ENCODE measurements around the gene CNN2. TPM values are rescaled to one million over a fixed set of nuclear protein-coding genes. Genes with fewer than 3 reads are reported as not detected.

Gene CNN2
- total RNA-seq, 4 donors from 2014 or later: 71.2 to 86.5 (median 79.7) TPM

- no peak for TF ChIP-seq CTCF (IDR thresholded peaks at IDR 0.05)
- no peak for TF ChIP-seq POLR2A (IDR thresholded peaks at IDR 0.05)
- DNase-seq (ENCODE audit: low spot score in 2 of 2): no peak
- H3K4me3 ChIP-seq (ENCODE audit: low read depth, poor library complexity, severe bottlenecking): no peak overlapping the region
- intact Hi-C loops (cut with DNase I; ENCODE audit: low total_unique reads): no loop called here
- 71 to 73% methylated on average over 12 to 22 of the region's 22 CpGs for WGBS, 2 donors
Measured at GRCh38 chr19:1037621-1038064, 11.2 kb downstream of the CNN2 start.

GRCh38 chr19:1038978-1039645 lies 12.7 kb downstream of the CNN2 start:
- no peak overlapping the region for H3K4me3 ChIP-seq (ENCODE audit: low read depth, poor library complexity, severe bottlenecking)
- DNase-seq (ENCODE audit: low spot score in 2 of 2): no peak
- intact Hi-C loops (cut with DNase I; ENCODE audit: low total_unique reads): no loop called here
- WGBS, 2 donors: 50 to 57% methylated on average over 22 of the region's 22 CpGs
- TF ChIP-seq CTCF (IDR thresholded peaks at IDR 0.05) (no peak), POLR2A (IDR thresholded peaks at IDR 0.05) (no peak)

- DNase-seq (ENCODE audit: low spot score in 2 of 2): peak; percentile 96 to 99
- peak within 1 kb of the TSS; percentile 31 for H3K4me3 ChIP-seq (ENCODE audit: low read depth, poor library complexity, severe bottlenecking)
- WGBS, 2 donors: 1 to 3% methylated on average over 41 to 54 of the region's 56 CpGs
- intact Hi-C loops (cut with DNase I; ENCODE audit: low total_unique reads): no loop called here
- no peak for TF ChIP-seq CTCF (IDR thresholded peaks at IDR 0.05)
- TF ChIP-seq POLR2A (IDR thresholded peaks at IDR 0.05): no peak
Measured at GRCh38 chr19:1039646-1040475, 13.5 kb downstream of the CNN2 start, which contains the start of gene ABCA7. Gene ABCA7, plus strand, starts transcription at chr19:1040107. Its CDS starts 1,255 bp downstream, at chr19:1041362.

- intact Hi-C loops (cut with DNase I; ENCODE audit: low total_unique reads): no loop called here
- peak; percentile 93 to 97 for DNase-seq (ENCODE audit: low spot score in 2 of 2)
Measured at GRCh38 chr19:1040476-1041271, 14.3 kb downstream of the CNN2 start.

GRCh38 chr19:1041272-1041834 lies 14.9 kb downstream of the CNN2 start:
- no peak for TF ChIP-seq POLR2A (IDR thresholded peaks at IDR 0.05)
- no peak for DNase-seq (ENCODE audit: low spot score in 2 of 2)
- WGBS, 2 donors: 10 to 32% methylated on average over 16 to 25 of the region's 26 CpGs
- H3K4me3 ChIP-seq (ENCODE audit: low read depth, poor library complexity, severe bottlenecking): no peak overlapping the region
- intact Hi-C loops (cut with DNase I; ENCODE audit: low total_unique reads): no loop called here

More at GRCh38 chr19:1040476-1041271, 14.3 kb downstream of the CNN2 start:
- peak overlapping the region; percentile 31 for H3K4me3 ChIP-seq (ENCODE audit: low read depth, poor library complexity, severe bottlenecking)
- TF ChIP-seq POLR2A (IDR thresholded peaks at IDR 0.05): no peak
- WGBS, 2 donors: 1 to 2% methylated on average over 24 to 27 of the region's 27 CpGs

GRCh38 chr19:1041835-1042685 lies 15.7 kb downstream of the CNN2 start:
- peak; percentile 79 to 95 for DNase-seq (ENCODE audit: low spot score in 2 of 2)
- intact Hi-C loops (cut with DNase I; ENCODE audit: low total_unique reads): no loop called here
- 19 to 29% methylated on average over 37 to 40 of the region's 43 CpGs for WGBS, 2 donors
- no peak overlapping the region for H3K4me3 ChIP-seq (ENCODE audit: low read depth, poor library complexity, severe bottlenecking)
- TF ChIP-seq POLR2A (IDR thresholded peaks at IDR 0.05) (no peak), CTCF (IDR thresholded peaks at IDR 0.05) (no peak)

Measured in lower leg skin (tissue), 4 donors.